ENCODE results near the gene EMILIN1. TPM values are rescaled to one million over a fixed set of nuclear protein-coding genes. Genes with fewer than 3 reads are reported as not detected.

EMILIN1 gene
- total and polyA plus RNA-seq, 2 donors (not counting 1 experiment from before 2014, with no cell fraction given), result 0.24 to 0.52 TPM

GRCh38 chr2:27081984-27082772 is 3.8 kb downstream of the EMILIN1 start:
- Histone ChIP-seq H3K4me1 (ENCODE audit: control insufficient read depth in 2 of 2, insufficient read depth in 2 of 2, low read length in 2 of 2) (peaks cover 24 to 39% of the 10 kb centered on the region in 2 donors), H2AFZ (ENCODE audit: insufficient read depth, low read depth, low read length, poor library complexity, severe bottlenecking) (no peak overlapping the region), H3K36me3 (replicated peaks in 1 of 2; ENCODE audit: control extremely low read depth in 1 of 2, control insufficient read depth in 1 of 2, extremely low read depth in 1 of 2, insufficient read depth in 2 of 2, low read length in 1 of 2) (no peaks in the 10 kb centered on the region), H4K20me1 (ENCODE audit: control insufficient read depth, insufficient read depth, low read length, poor library complexity, severe bottlenecking) (no peaks in the 10 kb centered on the region), H3K4me2 (replicated peaks; ENCODE audit: low read depth, low read length, poor library complexity, severe bottlenecking) (peak overlapping the region; percentile 84), H3K9ac (ENCODE audit: low read length) (peak overlapping the region; percentile 59), H3K4me3 (ENCODE audit: control extremely low read depth in 1 of 5, extremely low read depth in 1 of 5, insufficient read depth in 1 of 5, low read depth in 2 of 5, low read length in 4 of 5) (peak overlapping the region in 1 of 5 experiments; percentile 63), H3K9me3 (ENCODE audit: control extremely low read depth in 1 of 3, control insufficient read depth in 2 of 3, insufficient read depth in 1 of 3, low read length in 2 of 3) (no peaks in the 10 kb centered on the region), H3K27ac (ENCODE audit: low read length in 2 of 2) (peak overlapping the region in 1 of 2 donors; percentile 56), H3K27me3 (replicated peaks in 1 of 4; ENCODE audit: control extremely low read depth in 1 of 4, control insufficient read depth in 3 of 4, insufficient read depth in 4 of 4, low read length in 3 of 4) (peaks cover 0 to 11% (median 4%) of the 10 kb centered on the region in 4 experiments), H3K79me2 (ENCODE audit: control insufficient read depth, insufficient read depth, low read length) (peaks cover 3% of the 10 kb centered on the region)
- peaks cover 28% of the 10 kb centered on the region for H3K4me1 Mint-ChIP-seq
- H3K4me3 Mint-ChIP-seq, result peak overlapping the region; percentile 86
- ATAC-seq (ENCODE audit: low read depth) (no peak), DNase-seq (no peak)
- peak overlapping the region; percentile 94 for H3K27ac Mint-ChIP-seq
- no peak for TF ChIP-seq EZH2 (IDR thresholded peaks at IDR 0.05; ENCODE audit: borderline replicate concordance, insufficient read depth, low read depth, low read length, poor library complexity, severe bottlenecking)
- TF ChIP-seq, protein P1, sequence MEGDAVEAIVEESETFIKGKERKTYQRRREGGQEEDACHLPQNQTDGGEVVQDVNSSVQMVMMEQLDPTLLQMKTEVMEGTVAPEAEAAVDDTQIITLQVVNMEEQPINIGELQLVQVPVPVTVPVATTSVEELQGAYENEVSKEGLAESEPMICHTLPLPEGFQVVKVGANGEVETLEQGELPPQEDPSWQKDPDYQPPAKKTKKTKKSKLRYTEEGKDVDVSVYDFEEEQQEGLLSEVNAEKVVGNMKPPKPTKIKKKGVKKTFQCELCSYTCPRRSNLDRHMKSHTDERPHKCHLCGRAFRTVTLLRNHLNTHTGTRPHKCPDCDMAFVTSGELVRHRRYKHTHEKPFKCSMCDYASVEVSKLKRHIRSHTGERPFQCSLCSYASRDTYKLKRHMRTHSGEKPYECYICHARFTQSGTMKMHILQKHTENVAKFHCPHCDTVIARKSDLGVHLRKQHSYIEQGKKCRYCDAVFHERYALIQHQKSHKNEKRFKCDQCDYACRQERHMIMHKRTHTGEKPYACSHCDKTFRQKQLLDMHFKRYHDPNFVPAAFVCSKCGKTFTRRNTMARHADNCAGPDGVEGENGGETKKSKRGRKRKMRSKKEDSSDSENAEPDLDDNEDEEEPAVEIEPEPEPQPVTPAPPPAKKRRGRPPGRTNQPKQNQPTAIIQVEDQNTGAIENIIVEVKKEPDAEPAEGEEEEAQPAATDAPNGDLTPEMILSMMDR (IDR thresholded peaks at IDR 0.05), result no peak
- intact Hi-C loops (cut with micrococcal nuclease), result loop anchor here (1.0 to 10.0 kb wide), 9 partner anchors 11 to 1793 kb away; partner anchors contain the start of genes AGBL5, ATRAID, CENPA and MPV17
- ChIA-PET POLR2A (interaction anchor here (2.7 to 3.0 kb wide), 2 partner anchors 11 to 31 kb away, joined by 15 to 22 read pairs; partner anchors contain the start of genes AGBL5 and OST4), CTCF (interaction anchor here (1.0 to 4.7 kb wide), 7 partner anchors 10 to 198 kb away, joined by 3 to 30 read pairs (median 4); partner anchors contain the start of genes ABHD1, AGBL5 and OST4)
- 97% methylated on average over 38 of the region's 38 CpGs for WGBS (ENCODE audit: insufficient coverage)
- no peaks in the 10 kb centered on the region for H3K9me3 Mint-ChIP-seq (ENCODE audit: insufficient read depth)
- H3K27me3 Mint-ChIP-seq, result no peaks in the 10 kb centered on the region
